HG03159 (cell line): ENCODE data around the gene CCDC102A.

Source experiments
- ATAC-seq: cut with Tn5 transposase; IDR thresholded peaks from one replicate; pipeline ENCODE4 v1.9.1; 2021; ENCODE audit warnings: mild to moderate bottlenecking, moderate library complexity; ENCODE audit not compliant: unreplicated experiment

The CCDC102A gene

DNA sequence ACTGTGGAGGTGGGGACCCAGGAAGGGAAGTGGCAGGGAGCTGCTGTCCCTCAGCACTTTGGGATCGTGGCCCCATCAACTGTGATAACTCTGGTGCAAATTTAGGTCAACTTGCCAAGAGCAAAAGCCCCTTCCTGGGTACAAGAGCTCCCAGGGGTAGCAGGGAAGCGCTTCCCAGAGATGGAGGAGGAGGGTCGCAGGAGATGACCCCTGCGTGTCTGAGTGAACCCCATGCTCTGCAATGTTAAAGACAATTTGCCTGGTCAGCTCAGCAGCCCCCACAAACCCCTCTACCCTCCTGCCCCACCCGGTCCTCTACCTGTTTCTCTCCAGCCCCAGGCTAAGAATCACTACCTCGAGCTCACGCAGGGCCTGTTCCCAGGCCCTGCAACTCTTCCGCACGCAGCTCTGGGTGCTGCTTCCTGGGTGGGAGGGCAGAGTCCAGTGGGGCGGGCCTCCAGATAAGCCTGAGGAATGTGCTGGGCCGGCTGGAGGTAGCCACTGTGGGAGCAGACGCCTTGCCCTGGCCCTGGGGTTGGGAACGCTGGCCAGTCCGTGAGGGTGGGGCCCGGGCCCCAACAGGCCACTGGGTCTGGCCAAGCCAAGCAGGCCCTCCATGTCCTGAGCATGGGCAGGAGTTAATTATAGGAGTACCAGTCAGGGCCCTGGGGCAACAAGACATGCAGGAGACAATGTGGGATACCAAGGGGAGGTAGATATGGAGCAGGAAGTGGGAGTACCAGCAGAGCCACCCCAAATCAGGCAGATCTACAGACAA, 56.2 kb downstream of the CCDC102A start:
- no peak for ATAC-seq

DNA sequence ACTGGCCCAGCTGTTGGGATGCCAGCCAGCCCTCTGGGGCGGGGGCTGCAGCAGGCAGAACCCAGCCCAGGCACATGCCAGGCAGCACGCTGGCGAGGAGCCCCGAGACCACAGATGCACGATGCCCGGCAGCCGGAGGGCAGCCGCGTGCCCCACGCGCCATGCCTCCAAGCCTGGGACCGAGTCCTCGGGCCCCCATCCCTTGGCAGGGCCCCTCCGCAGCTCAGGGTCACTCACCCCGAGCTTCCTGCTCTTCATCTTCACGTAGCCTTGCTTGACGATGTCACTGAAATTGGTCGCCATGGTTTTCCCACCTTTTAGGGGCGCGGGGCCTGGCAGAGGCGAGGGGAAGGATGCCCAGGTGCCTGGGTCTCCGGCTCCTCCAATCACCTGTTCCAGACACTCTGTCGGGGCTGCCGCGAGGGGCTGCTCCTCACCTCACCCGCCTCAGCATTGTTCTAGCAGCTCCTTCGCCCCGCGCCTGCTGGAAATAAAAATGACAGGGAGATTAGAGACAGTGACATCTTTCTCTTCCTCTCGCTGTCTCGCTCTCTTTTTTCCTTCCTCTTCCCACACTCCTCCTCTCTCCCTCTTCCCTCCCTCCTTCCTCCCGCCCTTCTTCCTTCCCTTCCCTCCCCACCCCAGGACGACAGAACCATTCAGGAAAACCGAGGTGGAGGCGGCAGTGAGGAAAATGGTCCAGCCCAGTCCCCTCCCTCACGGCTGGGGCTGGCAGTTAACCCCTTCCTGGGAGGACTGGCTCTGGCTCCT, 57.0 kb downstream of the CCDC102A start:
- ATAC-seq, result no peak

DNA sequence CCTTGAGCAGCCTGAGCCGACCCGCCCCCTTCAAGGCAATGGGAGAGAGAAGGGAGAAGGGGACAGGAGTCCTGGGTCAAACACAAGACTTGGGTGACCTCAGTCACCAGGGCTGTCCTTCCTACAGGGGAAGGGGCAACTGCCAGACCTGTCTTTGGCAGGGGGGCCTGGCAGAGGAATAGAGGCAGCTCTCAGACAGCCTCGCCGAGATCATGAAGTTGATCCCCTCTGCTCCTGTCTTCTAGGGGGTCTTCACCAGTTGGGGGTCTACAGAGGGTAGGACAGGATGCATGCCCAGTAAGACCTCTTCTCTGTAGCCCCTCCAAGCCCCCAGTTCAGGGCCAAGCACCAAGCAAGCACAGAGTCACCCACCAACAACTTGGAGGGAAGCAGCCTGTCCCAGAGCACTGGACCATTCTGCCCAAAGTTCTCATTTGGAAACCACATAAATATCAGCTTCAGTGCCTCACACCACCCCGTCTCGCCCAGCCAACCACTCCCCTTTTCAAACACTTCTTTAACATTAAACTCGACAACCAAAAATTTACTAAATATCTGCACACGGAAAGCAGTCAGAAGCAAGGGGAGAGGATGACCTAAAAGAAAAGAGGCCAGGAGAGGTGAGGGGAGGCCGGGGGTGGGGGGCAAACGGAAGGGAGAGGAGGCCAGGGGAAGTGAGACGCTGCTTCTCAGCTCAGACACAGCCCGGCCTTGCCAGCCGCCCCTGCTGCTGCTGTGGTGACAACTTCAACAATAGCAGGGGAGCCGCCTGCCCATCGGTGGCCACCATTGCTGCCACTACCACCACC, 57.8 kb downstream of the CCDC102A start:
- no peak for ATAC-seq

DNA sequence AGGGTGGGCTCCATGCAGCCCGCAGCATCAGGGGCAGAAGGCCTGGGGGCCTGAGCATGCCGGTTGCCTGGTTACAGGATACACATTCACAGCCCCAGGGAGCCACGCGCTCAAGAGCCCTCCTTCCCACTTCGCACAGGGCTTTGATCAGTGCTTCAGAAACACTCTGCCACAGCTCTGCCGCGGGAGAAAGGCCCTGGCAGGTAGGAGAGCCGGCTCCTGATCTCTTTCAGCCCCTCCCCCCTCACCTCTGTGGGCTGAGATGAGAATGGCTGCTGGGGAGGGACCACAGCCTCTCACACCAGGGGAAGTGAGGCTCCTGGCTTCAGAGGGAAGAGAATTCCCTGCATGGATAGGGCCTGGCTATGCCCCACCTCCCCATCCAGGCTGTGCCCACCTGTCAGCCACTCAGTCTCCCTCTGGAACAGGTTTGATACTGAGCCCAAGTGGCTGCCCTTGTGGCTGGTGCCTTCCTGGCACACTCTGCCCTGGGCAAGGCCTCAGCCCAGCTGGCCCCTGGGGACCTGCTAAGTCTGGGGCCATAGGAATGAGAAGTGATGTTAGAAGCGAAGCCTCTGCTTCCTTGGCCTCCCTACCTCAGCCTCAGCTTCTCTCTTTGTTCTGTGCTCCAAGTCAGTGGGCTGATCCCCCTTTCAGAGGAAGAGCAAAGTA, 58.7 kb downstream of the CCDC102A start:
- ATAC-seq, result no peak

DNA sequence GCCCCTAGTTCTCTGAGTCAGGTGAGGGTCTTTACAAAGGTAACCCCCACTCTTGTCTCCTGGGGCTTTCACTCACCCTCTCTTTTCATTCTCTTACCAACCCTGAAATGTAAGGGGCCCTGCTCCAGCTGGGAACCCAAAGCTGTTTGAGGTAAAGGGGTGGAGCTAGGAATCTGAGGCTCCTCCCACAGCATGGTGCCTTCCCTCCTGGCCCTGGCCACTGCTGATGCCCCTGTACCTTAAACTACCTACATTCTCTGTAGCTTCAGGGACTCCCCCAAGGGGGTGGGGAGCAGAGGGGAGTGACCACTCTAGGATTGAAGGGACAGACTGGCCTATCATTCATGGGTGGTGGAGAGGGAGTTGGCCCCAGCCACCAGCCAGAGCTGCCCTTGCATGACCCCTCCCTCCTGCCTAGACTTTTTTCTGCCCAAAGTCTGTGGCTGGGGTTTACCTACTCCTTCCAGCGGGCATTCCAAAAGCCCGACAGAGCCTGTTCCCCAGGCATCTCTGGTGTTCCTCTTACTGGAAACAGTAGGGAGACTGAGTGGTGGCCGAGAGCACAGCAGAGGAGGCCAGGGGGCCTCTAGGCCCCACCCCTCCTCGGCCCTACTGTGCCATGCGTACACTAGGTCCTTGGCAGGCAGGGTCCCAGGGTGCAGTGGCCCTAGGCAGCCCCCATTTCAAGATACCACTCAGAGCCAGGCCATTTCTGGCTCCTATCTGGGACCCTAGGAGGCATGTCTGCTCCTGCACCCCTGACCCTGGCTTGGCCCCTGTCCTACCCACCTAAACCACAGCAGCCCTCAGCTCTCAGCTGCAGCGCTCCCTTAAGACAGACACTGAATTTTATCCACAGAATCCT, 59.6 kb downstream of the CCDC102A start:
- ATAC-seq, result no peak

DNA sequence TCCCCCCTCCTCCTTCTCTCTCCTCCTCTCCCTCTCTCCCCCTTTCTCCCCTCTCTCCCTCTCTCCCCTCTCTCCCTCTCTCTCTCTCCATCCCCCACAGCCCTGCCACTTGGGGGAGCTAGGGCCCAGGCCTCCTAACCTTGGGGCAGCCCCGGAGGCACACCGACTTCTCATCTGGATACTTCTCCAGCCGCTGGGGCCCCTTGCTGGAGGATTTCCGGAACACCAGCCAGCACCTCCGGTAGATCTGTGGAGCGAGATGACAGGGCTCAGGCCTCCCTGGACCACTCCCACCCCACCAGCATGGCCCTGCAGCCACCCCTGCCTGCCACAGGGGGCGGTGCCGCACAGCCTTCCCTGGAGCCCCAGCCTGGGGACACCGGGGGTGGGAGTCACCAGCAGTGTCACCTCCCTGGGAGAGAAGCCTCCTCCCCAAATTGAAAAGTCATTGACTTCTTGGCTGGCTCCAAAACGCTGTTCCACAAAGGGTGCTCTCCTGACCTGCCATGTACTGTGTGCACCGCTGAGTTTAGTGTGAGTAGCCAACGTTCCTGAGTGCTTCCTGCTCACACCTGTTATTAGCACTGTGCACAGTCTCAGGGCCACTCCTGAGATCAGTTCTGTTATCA, 60.5 kb downstream of the CCDC102A start:
- peak; percentile 91 for ATAC-seq

DNA sequence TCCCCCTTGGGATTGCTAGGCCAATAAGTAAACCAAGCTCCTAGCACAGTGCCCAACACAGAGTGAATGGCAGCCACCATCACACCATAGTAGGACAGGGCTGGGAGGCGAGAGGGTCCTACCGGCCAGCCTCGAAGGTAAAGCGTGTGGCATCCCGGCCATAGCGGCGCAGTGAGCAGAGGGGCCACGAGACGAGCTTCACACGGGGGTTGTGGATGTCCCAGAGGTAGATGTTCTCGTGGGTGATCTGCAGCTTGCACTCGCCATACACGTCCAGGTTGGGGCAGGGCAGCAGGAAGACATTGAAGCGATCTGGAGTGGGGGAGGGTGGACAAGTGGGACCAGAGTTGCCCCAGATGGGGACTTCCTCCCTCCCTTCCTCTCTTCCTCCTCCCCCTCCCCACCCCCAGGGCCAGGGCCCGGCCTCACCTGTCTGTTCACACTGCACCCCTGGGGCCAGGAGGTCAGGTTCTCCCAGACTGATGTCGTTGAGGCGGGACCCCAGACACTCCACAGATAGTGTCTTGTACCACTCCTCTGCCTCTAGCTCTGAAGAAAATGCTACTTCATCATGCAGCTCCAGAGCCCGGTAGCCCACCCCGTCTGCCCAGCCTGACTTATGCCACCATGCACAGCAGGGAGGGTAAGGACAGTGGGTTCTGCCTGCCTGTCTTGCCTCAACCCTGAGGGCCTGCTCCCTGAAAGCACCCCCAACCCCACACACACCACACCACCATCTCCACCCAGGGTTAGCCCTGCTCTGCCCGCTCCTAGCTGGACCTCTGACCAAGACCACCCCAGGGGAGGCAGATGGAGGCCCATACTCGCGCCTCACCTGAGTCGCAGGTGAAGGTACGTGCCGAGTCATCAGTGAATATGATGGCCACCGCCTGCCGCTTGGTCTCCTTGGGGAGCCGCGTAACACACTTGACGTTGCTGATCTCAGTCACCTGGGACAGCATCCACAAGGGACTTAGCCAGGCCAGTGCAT, 61.4 kb downstream of the CCDC102A start:
- ATAC-seq, result no peak

DNA sequence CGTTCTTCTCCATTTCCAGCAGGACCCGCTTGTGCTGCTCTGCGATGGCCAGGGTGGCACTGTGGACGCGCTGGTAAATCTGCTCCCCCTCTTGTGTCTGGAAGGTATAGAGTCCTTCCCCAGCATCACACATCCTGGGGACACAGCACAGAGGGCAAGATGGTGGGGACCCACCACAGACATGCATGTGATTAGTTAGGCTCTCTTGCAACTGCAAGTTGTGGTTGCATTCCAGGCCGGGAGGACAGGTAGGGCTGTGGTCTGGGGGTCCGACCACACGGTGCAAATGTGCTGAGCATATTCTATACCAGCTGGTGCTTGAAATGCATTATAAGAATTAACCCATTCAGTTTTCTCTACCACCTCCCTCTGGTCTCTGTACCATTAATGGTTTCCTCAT, 62.5 kb downstream of the CCDC102A start:
- ATAC-seq, result no peak

DNA sequence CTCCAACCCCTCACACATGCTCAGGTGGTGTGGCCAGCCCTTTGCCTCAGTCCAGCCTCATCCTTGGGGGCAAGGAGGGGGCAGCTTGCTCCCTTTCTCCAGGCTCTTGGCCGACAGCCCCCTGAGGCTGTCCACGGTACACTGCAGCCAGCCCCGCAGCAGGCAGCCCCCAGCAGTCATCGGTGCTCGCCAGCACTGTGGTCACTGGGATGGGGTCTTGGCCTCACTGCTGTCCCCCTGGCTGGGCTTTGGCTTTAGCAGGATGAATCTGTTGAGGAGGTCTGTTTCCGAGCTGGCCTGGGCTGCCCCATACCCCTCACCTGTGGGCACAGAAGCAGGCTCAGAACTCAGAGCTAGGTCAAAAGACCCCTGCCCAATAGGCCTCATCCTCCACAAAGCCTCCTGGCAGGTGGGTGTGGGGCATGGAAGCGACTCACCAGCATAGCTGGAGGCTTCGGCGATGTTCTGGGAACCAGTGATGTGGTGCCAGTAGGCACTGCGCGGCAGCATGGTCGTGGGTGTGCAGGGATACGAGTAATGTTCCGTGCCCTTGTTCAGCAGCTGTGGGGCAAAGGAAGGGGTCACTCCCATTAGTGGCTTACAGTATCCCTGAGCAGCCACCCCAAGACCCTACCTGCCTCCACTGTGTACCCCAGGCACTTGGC, 63.1 kb downstream of the CCDC102A start:
- no peak for ATAC-seq

DNA sequence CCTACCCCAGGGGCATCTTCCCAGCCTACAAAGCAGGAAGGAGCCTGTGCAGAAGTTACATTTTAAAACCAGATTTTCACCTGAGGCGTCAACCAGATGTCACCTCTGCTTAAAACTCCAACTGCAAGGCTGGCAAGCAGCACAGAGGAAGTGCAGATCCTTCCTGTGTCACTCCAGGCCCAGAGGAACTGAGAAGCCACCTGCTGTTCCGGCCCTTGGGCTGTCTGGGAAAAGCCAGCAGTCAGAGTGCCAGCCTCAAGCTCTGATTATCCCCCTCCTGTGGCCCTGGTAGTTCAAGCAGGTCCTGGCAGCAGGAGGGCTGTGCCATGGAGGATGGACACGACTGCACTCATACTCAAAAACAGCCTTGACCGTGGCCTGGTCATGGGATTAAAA, 63.7 kb downstream of the CCDC102A start:
- ATAC-seq, result no peak

DNA sequence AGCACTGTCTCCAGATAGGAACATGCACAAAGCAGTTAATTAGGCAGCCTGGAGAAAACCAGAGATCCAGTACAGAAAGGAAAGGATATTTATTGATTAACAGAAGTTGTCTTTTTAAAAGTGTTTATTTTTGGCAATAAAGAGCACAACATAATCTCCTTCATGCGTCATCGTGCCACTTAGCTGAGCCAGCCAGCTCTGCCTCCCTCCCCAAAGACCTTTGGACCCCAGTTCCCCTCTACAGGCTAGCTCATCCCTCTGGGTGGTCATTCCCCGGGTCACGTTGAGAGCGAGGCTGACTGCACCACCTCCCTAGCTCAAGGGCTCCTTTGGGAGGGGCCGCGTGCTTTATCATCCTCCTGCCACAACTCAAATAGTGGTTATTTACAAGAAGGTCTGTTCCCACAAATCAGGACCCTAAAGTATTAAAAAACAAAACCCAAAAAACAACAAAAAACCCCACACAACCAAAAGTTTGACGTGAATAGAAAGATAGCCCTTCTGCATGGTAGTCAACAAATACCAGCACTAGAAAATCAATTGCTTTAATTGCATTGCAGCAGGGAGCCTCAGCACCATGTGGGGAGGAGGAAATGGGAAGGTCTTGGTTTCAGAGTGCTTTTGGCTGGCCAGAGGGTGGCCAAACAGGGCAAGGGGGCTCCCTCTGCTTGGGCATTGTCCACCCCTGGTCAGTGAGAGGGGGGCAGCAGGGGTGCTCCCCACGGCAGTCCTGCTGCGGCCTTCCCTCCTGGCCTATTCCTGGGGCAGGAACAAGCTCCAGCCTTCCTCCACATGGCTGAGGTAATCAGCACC, 64.3 kb downstream of the CCDC102A start:
- ATAC-seq, result no peak

DNA sequence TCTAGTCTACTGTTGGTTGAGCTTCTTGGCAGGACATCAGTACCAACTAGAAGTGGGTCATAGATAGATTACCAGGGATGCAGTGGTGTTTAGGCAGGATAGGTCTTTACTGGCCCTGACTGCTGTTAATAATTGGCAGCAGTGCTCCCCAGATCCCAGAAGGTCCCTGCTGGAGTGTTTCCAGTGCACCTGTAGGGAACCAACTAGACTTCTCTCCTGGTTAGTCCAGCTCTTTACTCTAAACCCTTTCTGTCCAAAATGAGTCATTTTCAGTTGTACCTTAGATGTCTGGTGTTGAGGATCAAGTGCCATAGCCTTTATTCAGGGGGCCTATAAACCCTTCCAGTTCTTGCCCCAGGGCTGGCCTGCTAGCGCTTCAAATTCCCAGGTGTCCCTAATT, 65.2 kb downstream of the CCDC102A start:
- no peak for ATAC-seq

DNA sequence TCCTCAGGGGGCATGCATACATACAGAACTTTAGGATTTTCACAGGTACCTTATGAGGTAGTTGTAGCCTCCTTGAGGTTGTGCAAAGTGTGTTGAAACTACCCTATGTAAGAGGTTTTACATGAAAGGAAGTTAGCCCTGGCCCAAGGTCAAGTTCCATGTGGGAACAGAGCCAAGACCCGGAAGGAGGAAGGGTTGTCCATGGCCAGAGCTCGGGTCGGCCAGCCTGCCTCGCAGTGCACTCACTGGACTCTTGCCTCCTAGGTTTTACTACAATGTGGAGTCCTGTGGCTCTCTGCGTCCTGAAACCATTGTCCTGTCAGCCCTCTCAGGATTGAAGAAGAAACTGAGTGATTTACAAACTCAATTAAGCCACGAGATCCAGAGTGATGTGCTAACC, 65.7 kb downstream of the CCDC102A start:
- no peak for ATAC-seq

DNA sequence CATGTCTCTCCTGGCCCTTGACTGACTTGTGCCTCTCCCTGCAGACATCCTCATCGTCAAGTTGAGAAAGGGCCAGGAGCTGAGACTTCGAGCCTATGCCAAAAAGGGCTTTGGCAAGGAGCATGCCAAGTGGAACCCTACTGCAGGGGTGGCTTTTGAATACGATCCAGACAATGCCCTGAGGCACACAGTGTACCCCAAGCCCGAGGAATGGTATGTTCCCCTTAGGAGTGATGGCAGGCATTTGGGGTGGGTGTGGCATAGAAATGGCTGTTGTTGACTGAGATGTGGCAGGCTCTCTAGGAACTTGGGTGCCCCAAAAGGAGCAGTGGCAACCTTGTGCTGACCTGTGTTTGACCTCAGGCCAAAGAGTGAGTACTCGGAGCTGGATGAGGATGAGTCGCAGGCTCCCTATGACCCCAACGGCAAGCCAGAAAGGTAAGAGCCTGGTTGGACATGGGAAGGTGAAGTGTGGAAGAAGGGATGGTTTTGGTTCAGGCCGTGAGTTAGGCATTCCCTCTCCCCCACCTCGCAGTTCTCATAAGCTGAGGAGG, 66.4 kb downstream of the CCDC102A start:
- ATAC-seq, result no peak

DNA sequence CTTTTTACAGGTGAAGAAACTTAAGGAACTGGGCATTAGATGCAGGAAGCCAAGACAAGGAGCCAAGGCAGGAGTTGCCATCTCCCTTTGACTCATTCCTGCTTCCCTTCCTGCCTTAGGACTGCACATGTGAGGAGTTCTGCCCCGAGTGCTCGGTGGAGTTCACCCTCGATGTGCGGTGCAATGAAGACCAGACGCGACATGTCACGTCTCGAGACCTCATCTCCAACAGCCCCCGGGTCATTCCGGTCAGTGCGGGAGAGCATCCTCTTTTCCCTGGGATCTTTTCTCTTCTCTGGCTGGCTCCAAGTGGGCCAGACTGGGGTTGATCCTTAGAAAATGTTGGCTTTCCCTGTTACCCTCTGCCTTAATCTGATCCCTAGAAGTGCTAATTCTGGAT, 67.3 kb downstream of the CCDC102A start:
- ATAC-seq, result no peak

DNA sequence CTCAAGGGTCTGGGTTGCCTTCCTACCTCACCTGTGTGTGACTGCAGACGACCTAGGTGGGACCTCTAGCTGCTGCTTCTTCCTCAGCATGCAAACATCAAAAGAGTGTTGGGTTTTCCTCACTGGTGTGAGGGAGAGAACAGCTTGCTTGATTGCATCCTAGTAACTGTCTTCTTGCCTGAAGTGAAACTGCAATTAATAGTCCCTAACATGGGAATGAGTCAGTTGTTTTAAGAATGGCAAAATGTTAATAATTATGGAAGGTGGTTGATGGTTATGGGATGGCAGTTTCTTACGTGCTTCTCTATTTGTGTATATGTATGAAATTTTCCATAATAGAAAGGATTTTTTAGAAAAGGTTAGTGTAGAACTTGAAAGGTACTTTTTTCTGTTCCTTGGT, 68.0 kb downstream of the CCDC102A start:
- no peak for ATAC-seq

DNA sequence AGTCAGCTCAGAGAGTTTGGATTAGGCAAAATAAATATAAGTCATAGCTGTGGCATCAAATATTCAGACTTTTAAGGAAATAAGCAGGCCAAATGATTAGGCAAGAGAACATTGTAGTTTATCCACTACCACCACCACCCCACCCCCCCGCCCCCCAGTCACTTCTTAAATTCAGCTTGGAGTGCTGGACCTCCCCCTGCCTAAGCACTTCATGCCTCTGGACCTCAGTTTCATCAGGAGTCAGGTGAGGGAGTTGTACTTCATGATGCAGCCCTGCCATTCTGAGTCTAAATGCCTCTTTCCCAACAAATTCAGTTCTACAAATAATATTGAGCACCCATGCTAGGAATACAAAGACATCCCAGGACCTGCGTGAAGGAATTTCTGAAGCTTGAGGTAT, 71.8 kb downstream of the CCDC102A start:
- no peak for ATAC-seq
